ENCODE measurements around the gene ABHD8.
"Not testable (repeated sequence)": the region's sequence is repeated elsewhere in the genome, so short reads cannot be mapped to it uniquely, and the experiment has no call there.

GRCh38 chr19:17274892-17275291, 28.3 kb downstream of the ABHD8 start:
- TF ChIP-seq ZNF33B (CRISPR knock-in tag; IDR thresholded peaks at IDR 0.05); POLR2AphosphoS5 (IDR thresholded peaks at IDR 0.05; ENCODE audit: low read depth, low read length); SMC3 (IDR thresholded peaks at IDR 0.05; ENCODE audit: low read length); CTCF (CRISPR knock-in tag; IDR thresholded peaks at IDR 0.05); EZH2 (conservative IDR thresholded peaks at IDR 0.05; ENCODE audit: low read depth, low read length); SP1 (IDR thresholded peaks at IDR 0.05); SP1 (CRISPR knock-in tag; IDR thresholded peaks at IDR 0.05); HNF4A (CRISPR knock-in tag; IDR thresholded peaks at IDR 0.05): not testable (repeated sequence)
- TF ChIP-seq, protein P1, sequence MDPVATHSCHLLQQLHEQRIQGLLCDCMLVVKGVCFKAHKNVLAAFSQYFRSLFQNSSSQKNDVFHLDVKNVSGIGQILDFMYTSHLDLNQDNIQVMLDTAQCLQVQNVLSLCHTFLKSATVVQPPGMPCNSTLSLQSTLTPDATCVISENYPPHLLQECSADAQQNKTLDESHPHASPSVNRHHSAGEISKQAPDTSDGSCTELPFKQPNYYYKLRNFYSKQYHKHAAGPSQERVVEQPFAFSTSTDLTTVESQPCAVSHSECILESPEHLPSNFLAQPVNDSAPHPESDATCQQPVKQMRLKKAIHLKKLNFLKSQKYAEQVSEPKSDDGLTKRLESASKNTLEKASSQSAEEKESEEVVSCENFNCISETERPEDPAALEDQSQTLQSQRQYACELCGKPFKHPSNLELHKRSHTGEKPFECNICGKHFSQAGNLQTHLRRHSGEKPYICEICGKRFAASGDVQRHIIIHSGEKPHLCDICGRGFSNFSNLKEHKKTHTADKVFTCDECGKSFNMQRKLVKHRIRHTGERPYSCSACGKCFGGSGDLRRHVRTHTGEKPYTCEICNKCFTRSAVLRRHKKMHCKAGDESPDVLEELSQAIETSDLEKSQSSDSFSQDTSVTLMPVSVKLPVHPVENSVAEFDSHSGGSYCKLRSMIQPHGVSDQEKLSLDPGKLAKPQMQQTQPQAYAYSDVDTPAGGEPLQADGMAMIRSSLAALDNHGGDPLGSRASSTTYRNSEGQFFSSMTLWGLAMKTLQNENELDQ (CRISPR knock-in tag; IDR thresholded peaks at IDR 0.05; ENCODE audit: borderline replicate concordance), result not testable (repeated sequence)
- TF ChIP-seq, protein P2, sequence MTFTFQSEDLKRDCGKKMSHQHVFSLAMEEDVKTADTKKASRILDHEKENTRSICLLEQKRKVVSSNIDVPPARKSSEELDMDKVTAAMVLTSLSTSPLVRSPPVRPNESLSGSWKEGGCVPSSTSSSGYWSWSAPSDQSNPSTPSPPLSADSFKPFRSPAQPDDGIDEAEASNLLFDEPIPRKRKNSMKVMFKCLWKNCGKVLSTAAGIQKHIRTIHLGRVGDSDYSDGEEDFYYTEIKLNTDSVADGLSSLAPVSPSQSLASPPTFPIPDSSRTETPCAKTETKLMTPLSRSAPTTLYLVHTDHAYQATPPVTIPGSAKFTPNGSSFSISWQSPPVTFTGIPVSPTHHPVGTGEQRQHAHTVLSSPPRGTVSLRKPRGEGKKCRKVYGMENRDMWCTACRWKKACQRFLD (CRISPR knock-in tag; IDR thresholded peaks at IDR 0.05; ENCODE audit: borderline replicate concordance), result not testable (repeated sequence)
